ENCODE data around the gene NKAIN2. TPM values are rescaled to one million over a fixed set of nuclear protein-coding genes. Genes with fewer than 3 reads are reported as not detected.

NKAIN2 gene
- total RNA-seq, 4 donors from 2014 or later, result 0.31 to 0.58 (median 0.39) TPM; not detected in 1

DNA sequence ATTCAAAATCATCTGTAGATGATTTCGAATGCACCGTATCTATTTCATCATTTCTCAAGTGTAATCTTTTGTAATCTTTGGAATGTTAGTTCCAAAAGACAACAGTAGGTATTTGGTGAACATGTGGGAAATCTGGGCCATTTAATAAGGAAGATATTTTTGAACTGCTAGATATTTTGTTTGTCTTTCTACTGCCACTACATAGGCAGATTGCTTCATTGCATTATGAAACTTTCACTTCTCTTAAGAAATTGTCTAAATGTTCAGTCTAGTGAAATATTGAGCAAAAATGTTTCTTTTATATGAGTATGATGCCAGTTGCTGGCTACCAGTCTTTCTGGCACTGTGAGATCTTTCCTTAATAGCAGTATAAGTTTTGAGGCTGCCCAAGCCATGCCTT, 630.8 kb downstream of the NKAIN2 start:
- intact Hi-C loops (cut with DNase I; ENCODE audit: low total_unique reads), result no loop called here
- in situ Hi-C loops (cut with MboI; ENCODE audit: low sequenced_read_pairs in 4 of 4), result no loop called here
- Histone ChIP-seq H3K4me1 (no peaks in the 10 kb centered on the region), H3K27me3 (no peaks in the 10 kb centered on the region), H3K27ac (no peak overlapping the region), H3K4me3 (no peak overlapping the region), H3K9me3 (no peaks in the 10 kb centered on the region), H3K36me3 (no peaks in the 10 kb centered on the region)
- TF ChIP-seq CTCF (IDR thresholded peaks at IDR 0.05 in 4 of 5, conservative IDR thresholded peaks at IDR 0.05 in 1 of 5), result no peak
- no peak for TF ChIP-seq POLR2A (IDR thresholded peaks at IDR 0.05)
- ATAC-seq, result no peak
- DNase-seq, result no peak

- Histone ChIP-seq H3K9me3 (no peaks in the 10 kb centered on the region), H3K4me3 (no peak overlapping the region), H3K27ac (no peak overlapping the region), H3K27me3 (no peaks in the 10 kb centered on the region), H3K4me1 (no peaks in the 10 kb centered on the region), H3K36me3 (no peaks in the 10 kb centered on the region)
- no peak for DNase-seq
- TF ChIP-seq CTCF (IDR thresholded peaks at IDR 0.05 in 4 of 5, conservative IDR thresholded peaks at IDR 0.05 in 1 of 5), result no peak
- no peak for TF ChIP-seq POLR2A (IDR thresholded peaks at IDR 0.05)
- no peak for ATAC-seq
- in situ Hi-C loops (cut with MboI; ENCODE audit: low sequenced_read_pairs in 4 of 4) (no loop called here), intact Hi-C loops (cut with DNase I; ENCODE audit: low total_unique reads) (no loop called here)
Measured at GRCh38 chr6:124436803-124437202, 633.1 kb downstream of the NKAIN2 start.

DNA sequence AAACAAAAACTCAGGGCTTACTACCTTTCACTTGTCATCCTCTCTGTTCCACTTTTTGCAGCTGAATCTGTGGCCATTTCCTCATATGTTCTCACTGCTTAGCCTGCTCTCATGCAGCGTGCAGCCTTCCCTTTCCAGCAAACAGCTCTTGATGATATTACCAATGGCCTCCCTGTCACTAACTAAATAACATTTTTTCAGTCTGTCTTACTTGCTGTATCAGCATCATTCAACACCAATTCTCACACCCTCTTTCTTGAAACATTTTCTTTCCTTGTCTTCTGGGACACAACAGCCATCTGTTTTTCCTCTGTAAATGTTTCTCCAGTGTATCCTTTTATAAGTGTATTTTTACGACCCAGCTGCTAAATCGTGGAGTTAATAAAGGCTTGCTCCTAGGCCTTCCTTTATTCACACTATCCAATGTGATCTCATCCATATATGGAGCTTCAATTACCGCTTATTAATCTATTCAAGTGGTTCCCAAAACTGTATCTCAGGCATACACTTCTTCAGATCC, 634.9 kb downstream of the NKAIN2 start:
- ATAC-seq, result no peak
- Histone ChIP-seq H3K27ac (no peak overlapping the region), H3K9me3 (no peaks in the 10 kb centered on the region), H3K4me1 (no peaks in the 10 kb centered on the region), H3K4me3 (no peak overlapping the region), H3K27me3 (no peaks in the 10 kb centered on the region), H3K36me3 (no peaks in the 10 kb centered on the region)
- in situ Hi-C loops (cut with MboI; ENCODE audit: low sequenced_read_pairs in 4 of 4) (no loop called here), intact Hi-C loops (cut with DNase I; ENCODE audit: low total_unique reads) (no loop called here)
- no peak for DNase-seq
- TF ChIP-seq CTCF (IDR thresholded peaks at IDR 0.05 in 4 of 5, conservative IDR thresholded peaks at IDR 0.05 in 1 of 5), result no peak
- TF ChIP-seq POLR2A (IDR thresholded peaks at IDR 0.05), result no peak

GRCh38 chr6:124441450-124441849, 637.8 kb downstream of the NKAIN2 start:
- intact Hi-C loops (cut with DNase I; ENCODE audit: low total_unique reads) (no loop called here), in situ Hi-C loops (cut with MboI; ENCODE audit: low sequenced_read_pairs in 4 of 4) (no loop called here)
- TF ChIP-seq CTCF (IDR thresholded peaks at IDR 0.05 in 4 of 5, conservative IDR thresholded peaks at IDR 0.05 in 1 of 5) (no peak), POLR2A (IDR thresholded peaks at IDR 0.05) (no peak)
- no peak overlapping the region for H3K27ac ChIP-seq
- DNase-seq (no peak), ATAC-seq (peak in 1 of 2 donors; percentile 49)
- no peaks in the 10 kb centered on the region for H3K9me3 ChIP-seq
- H3K4me3 ChIP-seq, result no peak overlapping the region
- H3K4me1 ChIP-seq, result no peaks in the 10 kb centered on the region
- H3K36me3 ChIP-seq, result no peaks in the 10 kb centered on the region
- no peaks in the 10 kb centered on the region for H3K27me3 ChIP-seq

DNA sequence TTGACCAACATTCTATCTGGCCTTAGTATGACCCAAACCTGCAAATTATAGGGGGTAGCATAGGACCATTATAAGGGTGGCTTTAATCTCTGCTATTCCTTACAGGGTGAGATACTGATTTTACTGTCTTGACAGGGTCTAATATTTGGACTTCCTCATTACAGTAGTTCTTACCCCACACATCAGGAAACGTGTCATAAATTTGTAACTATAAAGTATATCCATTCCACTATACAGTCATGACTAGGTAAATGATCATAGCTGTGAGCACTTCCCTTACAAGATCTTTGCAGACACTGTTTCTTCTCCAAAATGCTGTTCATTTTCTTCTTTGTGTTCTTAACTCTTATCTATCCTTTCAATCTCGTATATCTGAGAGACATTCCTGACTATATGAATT, 639.9 kb downstream of the NKAIN2 start:
- DNase-seq, result no peak
- intact Hi-C loops (cut with DNase I; ENCODE audit: low total_unique reads) (no loop called here), in situ Hi-C loops (cut with MboI; ENCODE audit: low sequenced_read_pairs in 4 of 4) (no loop called here)

More for the DNA sequence above, 639.9 kb downstream of the NKAIN2 start:
- TF ChIP-seq POLR2A (IDR thresholded peaks at IDR 0.05), result no peak
- no peak for TF ChIP-seq CTCF (IDR thresholded peaks at IDR 0.05 in 4 of 5, conservative IDR thresholded peaks at IDR 0.05 in 1 of 5)
- Histone ChIP-seq H3K4me3 (no peak overlapping the region), H3K27ac (no peak overlapping the region), H3K27me3 (no peaks in the 10 kb centered on the region), H3K4me1 (no peaks in the 10 kb centered on the region), H3K9me3 (no peaks in the 10 kb centered on the region), H3K36me3 (no peaks in the 10 kb centered on the region)
- no peak for ATAC-seq
